Measurements from ENCODE around the gene ERCC6L2.

- no peak for TF ChIP-seq POLR2A (IDR thresholded peaks at IDR 0.05; ENCODE audit: low read depth, low read length)
- no peak for TF ChIP-seq TAF1 (IDR thresholded peaks at IDR 0.05; ENCODE audit: borderline replicate concordance, low read depth, low read length)
- no peak for TF ChIP-seq POLR2AphosphoS5 (IDR thresholded peaks at IDR 0.05; ENCODE audit: low read depth, low read length)
These were observed 36.5 kb upstream of the ERCC6L2 start for GRCh38 chr9:95839012-95839411.
